ENCODE results near the gene CTIF.

The CTIF gene

GRCh38 chr18:48615566-48616401 lies 77.0 kb downstream of the CTIF start:
- DNase-seq (ENCODE audit: low spot score), result no peak

GRCh38 chr18:48616484-48617255 lies 77.8 kb downstream of the CTIF start:
- no peak for TF ChIP-seq CTCF (IDR thresholded peaks at IDR 0.05; ENCODE audit: extremely low read depth, missing control alignments)
- DNase-seq (ENCODE audit: low spot score), result no peak

More at GRCh38 chr18:48615566-48616401, 77.0 kb downstream of the CTIF start:
- TF ChIP-seq CTCF (IDR thresholded peaks at IDR 0.05; ENCODE audit: extremely low read depth, missing control alignments), result no peak

- no peak for DNase-seq (ENCODE audit: low spot score)
- no peak for TF ChIP-seq CTCF (IDR thresholded peaks at IDR 0.05; ENCODE audit: extremely low read depth, missing control alignments)
Measured at GRCh38 chr18:48617844-48618497, 79.1 kb downstream of the CTIF start.

- no peak for TF ChIP-seq CTCF (IDR thresholded peaks at IDR 0.05; ENCODE audit: extremely low read depth, missing control alignments)
- no peak for DNase-seq (ENCODE audit: low spot score)
Measured at GRCh38 chr18:48619016-48619415, 80.2 kb downstream of the CTIF start.

- no peak for TF ChIP-seq CTCF (IDR thresholded peaks at IDR 0.05; ENCODE audit: extremely low read depth, missing control alignments)
- no peak for DNase-seq (ENCODE audit: low spot score)
Measured at GRCh38 chr18:48619501-48619900, 80.7 kb downstream of the CTIF start.

- no peak for DNase-seq (ENCODE audit: low spot score)
Measured at GRCh38 chr18:48620071-48620470, 81.2 kb downstream of the CTIF start.

More at GRCh38 chr18:48620071-48620470, 81.2 kb downstream of the CTIF start:
- no peak for TF ChIP-seq CTCF (IDR thresholded peaks at IDR 0.05; ENCODE audit: extremely low read depth, missing control alignments)
